HCT116 (cell line): ENCODE data around the gene CR1L. TPM values are rescaled to one million over a fixed set of nuclear protein-coding genes. Genes with fewer than 3 reads are reported as not detected.

Experiments used
- ATAC-seq: fragments of 200-7000 bp; cut with Tn5 transposase; 2 replicates; pipeline ENCODE4 v1.9.1; 2020; ENCODE audit warnings: mild to moderate bottlenecking, moderate library complexity
- BruUV-seq: library from RNA; stranded (reverse); fragments of 400-500 nt; replicated peaks from 2 replicates; lab custom pipeline; 2021; lab: Mats Ljungman, UMichigan
- CTCF ChIA-PET: fragments of 300-600 bp; sonication (Branson Sonifier 250); formaldehyde crosslinking; loops from one replicate; lab custom pipeline; 2021; ENCODE audit warnings: antibody characterized with exemption; lab: Charles Lee
- POLR2A ChIA-PET: fragments of 300-600, 350-600 bp; sonication (Branson Sonifier 250); formaldehyde crosslinking; loops from one replicate; lab custom pipeline; 2021; ENCODE audit warnings: antibody characterized with exemption; lab: Charles Lee
- RAD21 ChIA-PET, 2 experiments: fragments of 300-600 bp; sonication (Branson Sonifier 250); formaldehyde crosslinking; loops; one replicate each; lab custom pipeline; 2023; ENCODE audit warnings: low total read pairs in 2 of 2; ENCODE audit not compliant: uncharacterized antibody in 2 of 2, unreplicated experiment in 2 of 2, low non-redundant PET in 1 of 2; lab: Charles Lee
- DNase-seq: peaks from one replicate; pipeline ENCODE4 v3.0.0-alpha.2; 2010; ENCODE audit warnings: low read depth, low spot score
- H2AFZ ChIP-seq: fragments of 200-600 bp; shearing (Covaris generic), sonication (generic); 2 replicates; pipeline ENCODE4 v1.6.1; 2017; ENCODE audit warnings: low read depth, mixed run types, mixed read lengths, antibody characterized with exemption, low read length; ENCODE audit not compliant: poor library complexity, severe bottlenecking
- H3K27ac ChIP-seq: 2 replicates; pipeline ENCODE4 v1.5.1; 2012; ENCODE audit warnings: low read depth, low read length
- H3K27me3 ChIP-seq: fragments of 200-600 bp; sonication (generic); 2 replicates; pipeline ENCODE4 v1.6.1; 2016; ENCODE audit warnings: mixed run types, low read length, mixed read lengths; ENCODE audit not compliant: insufficient read depth
- H3K36me3 ChIP-seq, 2 experiments: fragments of 200-500 bp in 1 of 2; fragments of 200-600 bp in 1 of 2; sonication (Bioruptor generic) in 1 of 2; sonication (generic) in 1 of 2; 2 replicates each; pipeline versions ENCODE4 v1.5.1 to v1.6.1; 2014 to 2016; ENCODE audit warnings: low read length in 2 of 2, inconsistent platforms in 1 of 2, mixed read lengths in 1 of 2, mixed run types in 1 of 2; ENCODE audit not compliant: insufficient read depth in 2 of 2, control insufficient read depth in 1 of 2
- H3K4me1 ChIP-seq, 2 experiments: fragments of 200-600 bp in 1 of 2; sonication (generic) in 1 of 2; 2 replicates each; pipeline versions ENCODE4 v1.5.1 to v1.6.1; 2012 to 2017; ENCODE audit warnings: low read length in 2 of 2, inconsistent platforms in 1 of 2, mild to moderate bottlenecking in 1 of 2, mixed read lengths in 1 of 2, mixed run types in 1 of 2, moderate library complexity in 1 of 2; ENCODE audit not compliant: insufficient read depth in 2 of 2, control insufficient read depth in 1 of 2
- H3K4me2 ChIP-seq: fragments of 200-600 bp; sonication (generic); 2 replicates; pipeline ENCODE4 v1.6.1; 2017; ENCODE audit warnings: mixed run types, low read length, mixed read lengths
- H3K4me3 ChIP-seq, 2 experiments: fragments of 200-600 bp in 1 of 2; sonication (generic) in 1 of 2; replicated peaks in 1 of 2; 2 replicates each; pipeline ENCODE4 v1.5.1; 2011 to 2016; ENCODE audit warnings: low read length in 2 of 2, control low read depth in 1 of 2, low read depth in 1 of 2, mild to moderate bottlenecking in 1 of 2, mixed read lengths in 1 of 2, mixed run types in 1 of 2
- H3K79me2 ChIP-seq: fragments of 200-600 bp; sonication (generic); 2 replicates; pipeline ENCODE4 v1.6.1; 2017; ENCODE audit warnings: mild to moderate bottlenecking, mixed run types, low read length, moderate library complexity, mixed read lengths; ENCODE audit not compliant: insufficient read depth
- H3K9ac ChIP-seq: fragments of 200-600 bp; sonication (generic); 2 replicates; pipeline ENCODE4 v1.6.1; 2016; ENCODE audit warnings: low read length, mixed read lengths
- H3K9me2 ChIP-seq: fragments of 200-600 bp; sonication (generic), shearing (Covaris generic); 2 replicates; pipeline ENCODE4 v1.6.1; 2017; ENCODE audit warnings: mixed run types, mild to moderate bottlenecking, moderate library complexity; ENCODE audit not compliant: insufficient read depth
- H3K9me3 ChIP-seq, 2 experiments: fragments of 200-500 bp in 1 of 2; fragments of 200-600 bp in 1 of 2; sonication (Bioruptor generic) in 1 of 2; sonication (generic) in 1 of 2; 2 replicates each; pipeline ENCODE4 v1.6.1; 2014 to 2017; ENCODE audit warnings: low read length in 2 of 2, mixed read lengths in 2 of 2, inconsistent platforms in 1 of 2, low read depth in 1 of 2, mild to moderate bottlenecking in 1 of 2, mixed run types in 1 of 2, moderate library complexity in 1 of 2; ENCODE audit not compliant: control insufficient read depth in 1 of 2, insufficient read depth in 1 of 2
- H4K20me1 ChIP-seq: fragments of 200-600 bp; sonication (generic), shearing (Covaris generic); 2 replicates; pipeline ENCODE4 v1.6.1; 2017; ENCODE audit warnings: mixed run types, mild to moderate bottlenecking, moderate library complexity; ENCODE audit not compliant: insufficient read depth
- CBX3 ChIP-seq: IDR thresholded peaks from 2 replicates; pipeline ENCODE4 v1.6.1; 2012; ENCODE audit warnings: low read depth
- ELF1 ChIP-seq: IDR thresholded peaks from 2 replicates; pipeline ENCODE4 v1.6.1; 2012; ENCODE audit warnings: low read depth, borderline replicate concordance
- EZH2phosphoT487 ChIP-seq: fragments of 200-600 bp; IDR thresholded peaks from 2 replicates; pipeline ENCODE4 v1.6.1; 2018; ENCODE audit warnings: antibody characterized with exemption, borderline replicate concordance
- POLR2A ChIP-seq: IDR thresholded peaks from 2 replicates; pipeline ENCODE4 v1.7.0; 2011; ENCODE audit warnings: borderline replicate concordance; ENCODE audit not compliant: insufficient read depth, insufficient read length; ENCODE audit errors: extremely low read depth
- RAD21 ChIP-seq: IDR thresholded peaks from 2 replicates; pipeline ENCODE4 v1.6.1; 2012; ENCODE audit warnings: low read depth, mild to moderate bottlenecking
- SP1 ChIP-seq: IDR thresholded peaks from 2 replicates; pipeline ENCODE4 v1.6.1; 2012; ENCODE audit warnings: low read depth
- SRF ChIP-seq: IDR thresholded peaks from 2 replicates; pipeline ENCODE4 v1.6.1; 2012; ENCODE audit warnings: low read depth
- ZFX ChIP-seq: fragments of 450-650 bp; IDR thresholded peaks from 2 replicates; pipeline ENCODE4 v1.6.1; 2017
- intact Hi-C: fragments of 100-400 bp; cut with micrococcal nuclease; formaldehyde crosslinking; loops from 2 replicates; pipeline ENCODE4 v1.10.0; 2022
- total RNA-seq: library from RNA; stranded (reverse); gene quantifications from one replicate; pipeline ENCODE4 v1.2.1, GENCODE V29; 2021; ENCODE audit not compliant: unreplicated experiment
- TF ChIP-seq, protein P1 (sequence below): IDR thresholded peaks from 2 replicates; pipeline ENCODE4 v1.6.1; 2012; ENCODE audit warnings: low read depth
- TF ChIP-seq, protein P2 (sequence below): IDR thresholded peaks from 2 replicates; pipeline ENCODE4 v1.6.1; 2012

Gene CR1L
- total RNA-seq, 1 experiment from 2014 or later, result 0.15 TPM

DNA sequence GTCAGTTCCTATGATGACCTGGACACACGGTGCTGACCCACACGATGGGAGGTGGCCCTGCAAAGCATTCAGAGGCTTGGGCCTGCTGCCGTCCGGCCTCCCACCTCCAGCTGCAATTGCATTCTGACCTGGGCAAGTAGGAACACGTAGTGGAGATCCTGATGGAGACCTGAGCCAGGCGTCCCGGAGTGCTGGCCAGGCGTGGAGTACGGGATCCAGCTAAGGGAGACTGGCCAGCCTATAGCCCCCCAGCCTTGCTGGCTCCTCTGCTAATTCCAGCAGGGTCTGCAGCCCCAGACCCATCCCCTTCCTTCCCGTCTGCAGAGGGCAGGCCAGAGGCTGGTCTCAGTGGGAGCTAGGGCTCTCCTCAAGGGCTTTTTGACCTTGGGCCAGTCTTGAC lies 118.2 kb downstream of the CR1L start:
- Histone ChIP-seq H3K36me3 (peaks cover 36 to 40% of the 10 kb centered on the region in 2 experiments), H3K4me3 (no peak overlapping the region), H2AFZ (no peak overlapping the region), H3K9me3 (no peaks in the 10 kb centered on the region), H3K4me2 (no peak overlapping the region), H3K27me3 (no peaks in the 10 kb centered on the region), H3K79me2 (peaks cover 24% of the 10 kb centered on the region), H4K20me1 (no peaks in the 10 kb centered on the region), H3K9me2 (no peaks in the 10 kb centered on the region), H3K4me1 (no peaks in the 10 kb centered on the region), H3K27ac (no peak overlapping the region), H3K9ac (no peak overlapping the region)
- intact Hi-C loops, result no loop called here
- DNase-seq (no peak), ATAC-seq (no peak)
- CTCF ChIA-PET, result no interaction called here
- BruUV-seq, result no TSS peak
- no peak for TF ChIP-seq RAD21
- TF ChIP-seq ELF1, result no peak
- no peak for TF ChIP-seq EZH2phosphoT487
- no peak for TF ChIP-seq SRF
- TF ChIP-seq, protein P1, sequence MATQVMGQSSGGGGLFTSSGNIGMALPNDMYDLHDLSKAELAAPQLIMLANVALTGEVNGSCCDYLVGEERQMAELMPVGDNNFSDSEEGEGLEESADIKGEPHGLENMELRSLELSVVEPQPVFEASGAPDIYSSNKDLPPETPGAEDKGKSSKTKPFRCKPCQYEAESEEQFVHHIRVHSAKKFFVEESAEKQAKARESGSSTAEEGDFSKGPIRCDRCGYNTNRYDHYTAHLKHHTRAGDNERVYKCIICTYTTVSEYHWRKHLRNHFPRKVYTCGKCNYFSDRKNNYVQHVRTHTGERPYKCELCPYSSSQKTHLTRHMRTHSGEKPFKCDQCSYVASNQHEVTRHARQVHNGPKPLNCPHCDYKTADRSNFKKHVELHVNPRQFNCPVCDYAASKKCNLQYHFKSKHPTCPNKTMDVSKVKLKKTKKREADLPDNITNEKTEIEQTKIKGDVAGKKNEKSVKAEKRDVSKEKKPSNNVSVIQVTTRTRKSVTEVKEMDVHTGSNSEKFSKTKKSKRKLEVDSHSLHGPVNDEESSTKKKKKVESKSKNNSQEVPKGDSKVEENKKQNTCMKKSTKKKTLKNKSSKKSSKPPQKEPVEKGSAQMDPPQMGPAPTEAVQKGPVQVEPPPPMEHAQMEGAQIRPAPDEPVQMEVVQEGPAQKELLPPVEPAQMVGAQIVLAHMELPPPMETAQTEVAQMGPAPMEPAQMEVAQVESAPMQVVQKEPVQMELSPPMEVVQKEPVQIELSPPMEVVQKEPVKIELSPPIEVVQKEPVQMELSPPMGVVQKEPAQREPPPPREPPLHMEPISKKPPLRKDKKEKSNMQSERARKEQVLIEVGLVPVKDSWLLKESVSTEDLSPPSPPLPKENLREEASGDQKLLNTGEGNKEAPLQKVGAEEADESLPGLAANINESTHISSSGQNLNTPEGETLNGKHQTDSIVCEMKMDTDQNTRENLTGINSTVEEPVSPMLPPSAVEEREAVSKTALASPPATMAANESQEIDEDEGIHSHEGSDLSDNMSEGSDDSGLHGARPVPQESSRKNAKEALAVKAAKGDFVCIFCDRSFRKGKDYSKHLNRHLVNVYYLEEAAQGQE, result no peak
- no peak for TF ChIP-seq POLR2A
- no peak for TF ChIP-seq ZFX
- no peak for TF ChIP-seq SP1
- no peak for TF ChIP-seq CBX3
- TF ChIP-seq, protein P2, sequence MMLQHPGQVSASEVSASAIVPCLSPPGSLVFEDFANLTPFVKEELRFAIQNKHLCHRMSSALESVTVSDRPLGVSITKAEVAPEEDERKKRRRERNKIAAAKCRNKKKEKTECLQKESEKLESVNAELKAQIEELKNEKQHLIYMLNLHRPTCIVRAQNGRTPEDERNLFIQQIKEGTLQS, result no peak
- POLR2A ChIA-PET, result no interaction called here
- RAD21 ChIA-PET, result no interaction called here
